HG03103 (cell line): Measurements from ENCODE around the gene CCL13.

Source experiments
- ATAC-seq: cut with Tn5 transposase; IDR thresholded peaks from one replicate; pipeline ENCODE4 v1.9.1; 2021; ENCODE audit warnings: low read depth; ENCODE audit not compliant: unreplicated experiment

Gene CCL13

DNA sequence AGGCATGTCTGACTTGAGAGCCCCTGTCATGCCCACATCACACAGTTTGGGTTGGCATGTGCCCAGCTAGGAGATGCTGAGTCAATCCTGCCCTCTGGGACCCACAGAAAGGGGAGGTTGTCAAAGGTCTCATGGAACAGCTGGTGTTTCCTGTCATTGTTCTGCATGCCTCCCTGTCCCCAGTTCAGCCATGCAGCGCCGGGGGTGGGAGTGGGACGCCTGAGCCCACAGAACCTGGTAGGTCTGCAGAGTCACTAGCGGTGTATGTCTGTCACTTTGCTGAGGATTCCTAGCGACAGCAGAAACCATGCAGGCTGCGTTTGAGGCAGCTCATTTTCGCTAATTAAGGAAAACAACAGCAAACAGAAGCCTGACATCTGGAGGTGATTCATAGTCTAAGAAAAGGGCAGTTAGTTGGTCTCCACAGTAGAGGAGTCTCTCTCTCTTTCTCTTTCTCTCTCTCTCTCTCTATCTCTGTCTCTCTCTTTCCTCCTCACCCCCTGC is 26.4 kb downstream of the CCL13 start:
- ATAC-seq, result no peak

DNA sequence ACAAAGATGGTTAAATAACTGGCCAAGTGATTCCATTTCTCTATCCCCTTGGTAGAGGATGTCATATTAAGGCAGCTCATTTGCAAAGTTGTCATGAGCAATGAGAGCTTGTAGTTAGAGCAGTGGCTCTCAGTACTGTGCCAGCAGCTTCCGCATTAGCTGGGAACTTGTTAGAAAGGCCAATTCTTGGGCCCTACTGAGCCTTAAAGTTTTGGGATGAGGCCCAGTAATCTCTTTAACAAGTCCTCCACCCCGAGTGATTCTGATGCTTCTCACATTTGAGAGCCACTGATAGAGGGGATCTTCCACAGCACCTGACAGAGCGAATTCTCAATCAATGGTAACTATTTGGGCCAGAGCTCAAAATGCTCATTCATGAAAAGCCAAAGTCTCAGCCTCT is 26.9 kb downstream of the CCL13 start:
- no peak for ATAC-seq

DNA sequence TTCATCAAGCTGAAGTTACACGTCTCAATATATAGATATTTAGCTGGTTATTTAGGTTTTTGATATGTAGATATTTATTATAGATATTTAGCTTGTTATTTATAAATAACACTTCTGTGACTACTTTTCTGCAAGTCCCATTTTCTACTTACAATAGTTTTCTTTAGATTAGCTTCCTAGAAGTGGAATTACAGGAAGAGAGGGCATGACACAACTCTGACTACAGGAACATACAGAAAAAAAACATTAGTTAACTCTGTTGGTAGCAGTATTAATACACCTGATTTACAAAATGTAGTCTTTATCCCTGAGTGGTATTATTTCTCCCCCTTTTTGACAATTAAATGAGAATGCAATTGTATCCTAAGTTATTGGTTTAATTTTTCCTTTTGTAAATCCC is 28.0 kb downstream of the CCL13 start:
- no peak for ATAC-seq

DNA sequence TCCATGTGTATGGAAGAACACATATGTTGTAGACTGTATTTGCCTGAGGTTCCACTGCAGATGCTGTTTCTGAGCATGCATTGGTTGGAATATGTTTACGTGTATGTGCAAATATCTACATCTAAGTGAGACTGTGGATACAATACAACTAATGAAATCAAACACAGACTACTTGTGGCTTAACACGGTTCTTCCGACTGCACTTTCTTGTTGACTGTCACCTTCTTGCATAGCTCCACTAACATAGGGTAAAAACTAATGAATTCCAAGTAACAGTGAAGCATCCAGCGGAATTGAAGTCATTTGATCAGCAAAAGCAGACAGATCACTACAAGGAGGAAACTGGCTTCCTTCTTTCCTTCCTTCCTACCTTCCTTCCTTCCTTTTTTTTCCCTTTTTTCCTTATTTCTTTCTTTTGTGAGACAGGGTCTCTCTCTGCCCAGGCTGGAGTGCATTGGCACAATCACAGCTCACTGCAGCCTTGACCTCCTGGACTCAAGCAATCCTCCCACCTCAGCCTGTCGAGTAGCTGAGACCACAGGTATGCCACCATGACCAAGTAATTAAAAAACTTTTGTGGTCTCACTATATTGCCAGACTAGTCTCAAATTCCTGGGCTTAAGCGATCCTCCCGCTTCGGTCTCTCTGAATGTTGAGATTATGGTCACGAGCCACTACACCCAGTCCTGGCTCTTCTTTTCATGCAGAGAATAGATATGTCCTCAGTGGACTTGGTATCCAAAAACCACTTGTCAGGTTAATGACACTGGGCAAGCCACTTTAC is 28.7 kb downstream of the CCL13 start:
- ATAC-seq, result no peak

DNA sequence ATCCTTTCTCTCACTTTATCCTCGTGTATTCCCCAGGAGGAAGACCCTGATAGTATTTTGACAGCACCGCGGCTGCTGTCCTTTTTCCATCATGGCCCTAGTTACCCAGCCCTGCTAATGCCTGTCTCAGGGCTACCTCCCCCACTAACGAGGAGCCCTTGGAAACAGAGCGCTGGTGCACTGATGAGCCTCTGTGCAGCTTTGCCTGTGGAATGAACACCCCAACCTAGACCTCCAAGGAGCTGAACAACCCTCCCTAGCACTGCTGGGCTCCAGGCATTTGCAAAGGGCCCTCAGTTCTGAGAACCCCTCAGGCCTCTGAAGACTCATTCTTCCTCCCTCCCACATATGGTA is 30.0 kb downstream of the CCL13 start:
- ATAC-seq, result no peak

DNA sequence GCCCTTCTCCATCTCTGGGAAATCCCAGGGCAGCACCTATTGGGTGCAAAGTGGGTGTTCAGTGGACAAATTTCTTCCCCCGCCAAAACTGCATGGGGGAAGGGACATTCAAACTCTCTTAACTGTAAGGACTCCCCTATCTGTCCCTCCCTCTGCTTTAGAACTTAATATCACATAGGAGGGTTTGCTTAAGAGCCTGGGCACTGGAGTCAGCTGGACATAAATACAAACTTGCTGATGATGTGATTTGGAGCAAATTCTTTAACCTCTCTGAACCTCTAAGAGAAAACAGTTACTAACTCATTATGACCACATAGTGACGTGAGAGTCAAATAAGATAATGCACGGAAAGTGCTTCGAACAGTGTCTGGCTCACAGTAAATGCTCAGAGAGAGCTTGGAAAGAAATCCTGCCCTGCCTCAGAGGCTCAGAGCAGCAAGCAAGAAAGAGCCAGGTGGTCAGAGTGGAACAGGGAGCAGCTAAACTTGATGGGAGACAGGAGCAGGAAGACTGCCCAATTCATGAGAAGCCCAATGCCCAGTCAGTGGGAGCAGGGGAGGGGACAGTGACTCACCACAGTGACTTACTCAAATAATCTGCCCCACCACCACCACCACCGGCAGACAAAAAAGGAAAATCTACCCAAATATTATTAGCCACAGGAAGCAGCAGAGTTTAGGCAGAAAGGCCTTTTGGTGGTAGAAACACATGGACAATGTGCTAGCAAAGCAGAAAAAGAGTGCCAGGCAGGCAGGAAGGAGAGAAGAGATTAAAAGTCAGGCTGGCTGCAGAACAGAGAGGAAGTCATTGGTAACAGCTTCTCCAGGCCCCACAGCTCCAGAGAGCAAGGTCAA is 30.6 kb downstream of the CCL13 start:
- ATAC-seq, result no peak

DNA sequence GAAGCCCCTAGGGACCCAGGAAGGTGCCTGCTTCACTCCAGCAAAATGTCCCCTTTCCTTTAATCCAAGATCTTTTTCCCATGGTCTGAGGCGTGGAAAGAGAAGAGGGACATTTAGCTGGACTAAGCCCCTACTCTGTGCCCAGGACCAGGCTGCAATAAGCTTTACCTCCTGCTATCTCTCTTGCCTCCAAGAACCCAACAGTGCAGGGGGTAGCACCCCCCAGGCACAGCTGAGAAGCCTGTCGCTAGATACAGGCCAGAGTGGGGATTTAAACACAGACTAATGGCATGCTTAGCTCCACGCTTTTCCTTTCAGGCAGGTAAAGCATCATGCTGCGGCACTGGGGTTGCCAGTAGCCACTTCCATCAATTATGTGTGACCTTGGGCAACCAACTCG is 31.3 kb downstream of the CCL13 start:
- no peak for ATAC-seq

DNA sequence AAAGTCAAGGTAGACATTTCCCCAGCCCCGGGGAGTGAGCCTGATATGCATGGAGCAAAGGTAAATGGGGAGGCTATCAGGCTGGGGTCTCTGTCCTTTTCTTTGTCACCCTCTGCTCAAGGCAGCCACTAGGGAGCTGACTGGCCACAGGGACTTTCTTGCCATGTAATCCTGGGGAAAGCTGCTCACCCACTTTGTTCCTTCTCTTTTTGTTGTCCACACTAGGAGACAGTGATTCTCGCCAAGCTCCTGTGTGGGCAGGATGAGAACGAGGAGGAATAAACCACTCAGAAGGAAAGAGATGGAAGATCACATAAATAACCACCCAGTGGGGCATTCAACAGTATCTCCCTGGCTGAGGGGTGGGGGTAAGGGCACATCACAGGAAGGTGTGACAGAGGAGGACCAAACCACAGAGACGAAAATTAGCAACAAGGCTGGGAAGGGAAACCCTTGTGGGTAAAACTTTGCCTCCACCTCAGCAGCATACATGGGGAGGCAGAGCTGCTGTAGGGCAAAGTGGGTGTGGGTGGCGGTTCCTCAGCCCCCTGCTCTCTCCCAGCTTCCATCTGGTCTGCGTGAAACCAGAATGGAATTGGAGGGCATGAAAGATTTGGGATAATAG is 33.0 kb downstream of the CCL13 start:
- ATAC-seq, result no peak

DNA sequence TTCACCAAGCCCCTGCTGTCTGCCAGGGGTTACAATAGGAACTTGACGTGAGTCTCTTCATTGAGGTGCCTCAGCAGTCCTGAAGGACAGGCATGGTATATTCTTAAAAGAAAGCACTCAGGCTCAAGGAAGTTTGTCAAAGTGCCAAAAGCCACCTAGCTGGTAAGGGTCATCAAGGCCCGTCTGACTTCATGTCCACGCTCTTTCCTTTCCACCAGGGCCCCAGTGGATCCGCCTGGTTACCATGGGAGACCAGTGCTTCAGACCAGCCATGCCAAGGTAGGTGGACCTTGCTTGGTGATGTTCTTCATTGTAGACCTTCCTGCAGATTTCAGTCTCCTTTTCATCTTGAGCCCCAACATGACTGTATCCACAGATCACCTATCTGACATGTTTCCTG is 34.4 kb downstream of the CCL13 start:
- ATAC-seq, result no peak

DNA sequence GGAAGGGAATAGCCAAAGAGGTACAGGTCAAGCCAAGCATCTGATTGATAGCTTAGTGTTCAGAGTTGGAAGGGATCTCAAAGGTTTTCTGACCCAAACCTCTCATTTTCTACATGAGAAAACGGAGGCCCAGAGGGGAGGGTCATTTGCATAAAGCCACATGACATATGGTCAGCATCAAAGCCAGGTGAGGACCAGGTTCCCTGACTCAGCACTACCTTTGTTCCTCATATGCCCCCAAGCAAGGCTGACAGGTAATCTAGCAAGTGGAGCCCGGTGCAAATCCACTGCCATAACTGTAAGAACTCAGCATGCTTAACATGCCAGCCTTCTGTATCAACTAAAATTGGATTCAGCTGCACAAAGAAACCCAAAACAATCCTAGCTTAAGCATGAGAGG is 35.0 kb downstream of the CCL13 start:
- ATAC-seq, result no peak

DNA sequence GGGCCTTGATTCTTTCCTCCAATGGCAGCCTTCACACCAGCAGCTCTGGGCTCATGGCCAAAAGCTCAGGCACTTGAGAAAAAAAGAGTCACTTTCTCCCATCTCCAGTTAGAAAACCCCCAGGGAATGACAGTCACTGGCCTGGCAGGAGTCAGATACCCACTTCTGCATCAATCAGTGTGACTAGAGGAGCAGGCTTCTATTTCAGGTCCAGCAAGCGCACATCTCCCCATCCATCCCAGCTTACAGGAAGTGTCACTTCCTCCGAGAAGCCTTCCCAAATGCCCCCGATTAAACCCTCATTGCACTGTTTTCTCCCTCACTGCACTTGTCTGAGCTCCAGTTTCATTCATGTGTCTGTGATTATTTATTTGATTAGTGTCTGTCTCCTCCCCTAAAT is 37.1 kb downstream of the CCL13 start:
- no peak for ATAC-seq

DNA sequence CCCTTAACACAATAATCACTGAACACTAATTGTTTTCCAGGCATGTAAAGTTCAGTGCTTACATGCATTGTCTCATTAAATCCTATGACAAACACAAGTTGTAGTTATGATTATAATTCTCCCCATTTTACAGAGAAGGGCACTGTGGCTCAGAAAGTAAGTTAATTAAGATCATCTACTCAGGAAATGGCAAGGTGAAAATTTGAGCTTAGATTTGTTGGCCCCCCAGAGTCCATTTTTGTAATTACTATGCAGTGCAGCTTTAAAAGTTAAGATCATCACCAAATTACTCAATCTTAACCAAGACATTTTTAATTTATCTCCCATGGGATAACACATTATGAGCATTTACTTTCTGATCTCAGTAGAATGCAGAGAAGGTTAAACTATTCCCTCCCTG is 41.0 kb downstream of the CCL13 start:
- ATAC-seq, result no peak

DNA sequence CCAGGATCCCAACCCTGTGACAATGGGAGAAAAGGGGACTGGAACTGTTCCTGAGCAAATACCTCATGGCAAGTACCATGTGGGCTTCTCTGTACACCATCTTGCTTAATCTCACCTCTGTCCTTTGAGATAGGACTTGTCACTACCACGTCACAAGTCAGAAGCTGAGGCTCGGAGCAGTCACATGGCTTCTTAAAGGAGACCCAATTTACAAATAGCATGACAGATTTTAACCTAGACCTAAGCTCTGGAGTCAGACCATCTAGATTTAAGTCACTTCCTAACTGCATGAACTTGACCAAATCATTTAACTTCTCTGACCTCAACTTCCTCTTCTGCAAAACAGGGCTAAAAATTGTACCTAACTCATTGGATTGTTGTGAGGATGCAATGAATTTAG is 42.7 kb downstream of the CCL13 start:
- ATAC-seq, result no peak

DNA sequence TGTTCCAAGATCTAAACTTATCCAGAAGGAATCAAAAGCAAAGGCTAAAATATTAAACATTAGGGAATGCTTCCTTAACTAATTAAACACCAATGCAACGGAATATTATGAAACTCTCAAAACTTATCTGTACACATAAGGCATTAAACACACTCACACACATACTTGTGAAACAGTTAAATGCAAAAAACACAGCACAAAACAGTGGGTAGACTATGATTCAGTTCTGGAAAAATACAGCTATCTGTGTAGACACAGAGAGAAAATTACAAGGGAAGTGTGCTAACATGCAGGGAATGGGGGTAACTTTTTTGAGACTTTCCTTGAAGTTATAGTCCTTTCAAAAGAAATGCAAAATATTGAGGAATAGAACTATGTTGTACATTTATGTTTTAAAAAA is 43.4 kb downstream of the CCL13 start:
- no peak for ATAC-seq

DNA sequence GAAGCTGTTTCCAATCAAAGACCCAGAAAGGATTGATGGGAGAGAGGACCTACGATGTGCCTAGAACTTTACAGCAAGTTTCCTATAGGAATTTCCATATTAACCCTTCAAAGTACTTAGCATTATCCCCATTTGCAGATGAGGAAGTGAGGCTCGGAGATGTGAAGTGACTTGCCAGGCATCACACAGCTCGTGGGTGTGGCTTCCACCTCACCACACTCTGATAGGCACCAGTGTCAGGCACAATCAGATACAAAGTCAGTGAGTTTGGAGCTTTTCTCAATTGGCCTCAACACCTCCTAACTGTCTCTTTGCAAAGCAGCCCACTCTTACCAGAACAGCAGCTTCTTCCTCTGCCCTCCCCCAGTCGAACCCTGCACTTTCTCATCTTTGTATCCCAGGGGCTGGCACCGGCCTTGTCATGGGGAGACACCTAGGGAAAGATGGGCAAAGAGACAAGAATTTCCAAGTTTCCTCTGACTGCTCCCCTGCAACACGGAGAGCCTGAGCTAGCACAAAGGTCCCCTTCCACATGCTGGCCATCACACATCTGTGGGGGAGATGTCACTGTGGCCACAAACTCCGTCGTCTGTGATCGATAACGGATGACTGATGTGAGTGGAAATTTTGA is 44.1 kb downstream of the CCL13 start:
- ATAC-seq, result no peak

DNA sequence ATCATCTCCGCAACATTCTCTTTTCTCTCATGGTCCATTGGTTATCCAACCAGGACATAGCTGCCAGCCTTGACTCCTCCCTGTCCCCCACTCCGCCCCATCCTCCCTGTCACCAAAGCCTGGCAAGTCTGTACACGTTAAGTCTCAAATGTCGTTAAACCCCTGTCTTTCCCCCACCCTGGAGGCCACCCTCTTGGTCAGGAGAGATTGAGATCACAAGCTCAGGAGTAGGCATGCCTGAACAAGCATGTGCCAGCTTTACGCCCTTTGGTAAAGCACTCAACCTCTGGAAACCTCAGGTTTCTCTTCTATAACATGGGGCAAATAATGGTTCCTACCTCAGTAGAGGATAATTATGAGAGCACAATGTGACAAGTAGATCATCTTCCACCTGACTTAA is 44.9 kb downstream of the CCL13 start:
- no peak for ATAC-seq

DNA sequence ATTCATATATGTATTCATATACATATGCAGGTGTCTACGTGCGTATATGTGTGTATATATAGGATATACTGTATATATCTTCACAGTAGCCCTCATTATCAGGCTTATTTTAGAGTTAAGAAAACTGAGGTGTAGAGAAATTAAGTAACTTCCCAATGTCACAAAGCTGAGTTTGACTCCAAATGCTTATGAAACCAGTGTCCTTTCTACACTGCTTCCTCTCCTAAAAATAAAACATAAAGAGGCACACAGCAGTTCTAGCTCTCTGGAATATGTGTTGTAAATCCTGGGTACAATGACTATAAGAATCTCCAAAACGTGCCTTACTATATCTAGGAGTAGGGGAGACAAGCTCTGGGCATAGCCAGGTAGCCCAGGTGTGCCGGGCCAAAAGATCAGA is 46.7 kb downstream of the CCL13 start:
- ATAC-seq, result no peak

DNA sequence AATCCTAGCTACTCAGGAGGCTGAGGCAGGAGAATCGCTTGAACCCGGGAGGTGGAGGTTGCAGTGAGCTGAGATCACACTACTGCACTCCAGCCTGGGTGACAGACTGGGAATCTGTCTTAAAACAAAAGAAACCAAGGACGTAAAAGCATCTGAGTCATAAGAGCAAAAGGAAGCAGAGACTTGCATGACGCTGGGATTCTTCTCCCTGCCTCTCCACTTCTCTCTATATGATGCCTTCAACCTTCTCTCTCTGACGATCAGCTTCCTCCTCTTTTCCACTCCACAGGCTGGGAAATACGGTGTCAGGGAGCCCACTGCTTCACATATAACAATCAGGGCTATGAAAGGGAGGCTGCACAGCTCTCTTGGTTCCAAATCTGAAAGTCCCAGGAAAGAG is 49.9 kb downstream of the CCL13 start:
- no peak for ATAC-seq
